PC-3 (cell line): ENCODE results near the gene RTP4. TPM values are rescaled to one million over a fixed set of nuclear protein-coding genes. Genes with fewer than 3 reads are reported as not detected.

Source experiments
- ATAC-seq: fragments of 200-7000 bp; cut with Tn5 transposase; 2 replicates; pipeline ENCODE4 v1.9.1; 2020; ENCODE audit warnings: mild to moderate bottlenecking, moderate library complexity
- BruUV-seq: library from RNA; stranded (reverse); fragments of 400-500 nt; replicated peaks from 2 replicates; lab custom pipeline; 2021; lab: Mats Ljungman, UMichigan
- CTCF ChIA-PET: fragments of 300-600 bp; sonication (Branson Sonifier 250); formaldehyde crosslinking; loops from one replicate; lab custom pipeline; 2022; ENCODE audit warnings: antibody characterized with exemption; lab: Charles Lee
- POLR2A ChIA-PET: fragments of 300-600 bp; sonication (Branson Sonifier 250); formaldehyde crosslinking; loops from one replicate; lab custom pipeline; 2022; ENCODE audit warnings: antibody characterized with exemption; ENCODE audit not compliant: unreplicated experiment; lab: Charles Lee
- DNase-seq: peaks from one replicate; pipeline ENCODE4 v3.0.0-alpha.2; 2015
- H2AFZ ChIP-seq: fragments of 300-600 bp; sonication (generic); 2 replicates; pipeline ENCODE4 v1.6.0; 2016; ENCODE audit warnings: antibody characterized with exemption, low read length
- H3F3A ChIP-seq: fragments of 300-600 bp; sonication (generic); one replicate; pipeline ENCODE4 v1.6.0; 2017; ENCODE audit warnings: antibody characterized with exemption, low read length, control low read depth, mild to moderate bottlenecking; ENCODE audit not compliant: unreplicated experiment
- H3K27ac ChIP-seq: fragments of 300-600 bp; sonication (generic); 2 replicates; pipeline ENCODE4 v1.5.1; 2016; ENCODE audit warnings: mild to moderate bottlenecking, low read length
- H3K27me3 ChIP-seq: fragments of 300-600 bp; sonication (generic); 2 replicates; pipeline ENCODE4 v1.6.1; 2016; ENCODE audit warnings: low read length, mixed read lengths
- H3K36me3 ChIP-seq: fragments of 300-600 bp; sonication (generic); 2 replicates; pipeline ENCODE4 v1.6.1; 2016; ENCODE audit warnings: low read depth, mixed run types, low read length, mixed read lengths
- H3K4me1 ChIP-seq: fragments of 300-600 bp; sonication (generic); 2 replicates; pipeline ENCODE4 v1.5.1; 2016; ENCODE audit warnings: low read length; ENCODE audit not compliant: insufficient read depth
- H3K4me2 ChIP-seq: fragments of 300-600 bp; sonication (generic); 2 replicates; pipeline ENCODE4 v1.6.0; 2016; ENCODE audit warnings: low read length
- H3K4me3 ChIP-seq: fragments of 300-600 bp; sonication (generic); 2 replicates; pipeline ENCODE4 v1.5.1; 2016; ENCODE audit warnings: mild to moderate bottlenecking, low read length, mixed read lengths
- H3K79me2 ChIP-seq: fragments of 300-600 bp; sonication (generic); 2 replicates; pipeline ENCODE4 v1.6.1; 2017; ENCODE audit warnings: low read length, mixed read lengths
- H3K9ac ChIP-seq: fragments of 300-600 bp; sonication (generic); 2 replicates; pipeline ENCODE4 v1.6.0; 2016; ENCODE audit warnings: mild to moderate bottlenecking, low read length
- H3K9me2 ChIP-seq: fragments of 300-600 bp; sonication (generic); replicated peaks from 2 replicates; pipeline ENCODE4 v1.6.1; 2016; ENCODE audit warnings: mixed run types, low read length, mixed read lengths
- H3K9me3 ChIP-seq: fragments of 300-600 bp; sonication (generic); 2 replicates; pipeline ENCODE4 v1.6.1; 2016; ENCODE audit warnings: low read length, mixed read lengths
- H4K20me1 ChIP-seq: fragments of 300-600 bp; sonication (generic); 2 replicates; pipeline ENCODE4 v1.6.1; 2016; ENCODE audit warnings: low read length, mixed read lengths
- CTCF ChIP-seq: fragments of 300-600 bp; sonication (generic); conservative IDR thresholded peaks from 2 replicates; pipeline ENCODE4 v1.5.1; 2017; ENCODE audit warnings: antibody characterized with exemption, low read depth, mild to moderate bottlenecking, low read length
- EZH2 ChIP-seq: fragments of 300-600 bp; sonication (generic); IDR thresholded peaks from one replicate; pipeline ENCODE4 v1.6.1; 2017; ENCODE audit warnings: antibody characterized with exemption, mild to moderate bottlenecking, low read length; ENCODE audit not compliant: unreplicated experiment
- EZH2phosphoT487 ChIP-seq: fragments of 300-600 bp; sonication (generic); IDR thresholded peaks from 2 replicates; pipeline ENCODE4 v1.6.1; 2018; ENCODE audit warnings: mild to moderate bottlenecking, antibody characterized with exemption, low read length, borderline replicate concordance
- intact Hi-C: fragments of 100-400 bp; cut with micrococcal nuclease; formaldehyde crosslinking; loops from 2 replicates; pipeline ENCODE4 v1.9.0; 2023
- total RNA-seq: library from RNA; depleted of rRNA; stranded (reverse); fragments of >200 nt; gene quantifications from 2 replicates; pipeline ENCODE4 v1.2.3, GENCODE V29; 2014

RTP4 gene
- total RNA-seq, 1 experiment from 2014 or later = 0.11 TPM

GRCh38 chr3:187367561-187368103, 553 bp upstream of the RTP4 start:
- no peaks in the 10 kb centered on the region for H4K20me1 ChIP-seq
- ChIA-PET CTCF (no interaction called here), POLR2A (no interaction called here)
- no peaks in the 10 kb centered on the region for H3K4me1 ChIP-seq
- H3K27me3 ChIP-seq = peaks cover 38% of the 10 kb centered on the region
- H2AFZ ChIP-seq = 0 out of 2 replicates have a peak overlapping the region, but pooled peaks have one; percentile 45
- no TSS peak for BruUV-seq
- no peak for TF ChIP-seq EZH2
- TF ChIP-seq EZH2phosphoT487 = no peak
- TF ChIP-seq CTCF = no peak
- H3F3A ChIP-seq = no peaks in the 10 kb centered on the region
- H3K4me2 ChIP-seq = 0 out of 2 replicates have a peak overlapping the region, but pooled peaks have one; percentile 52
- no peaks in the 10 kb centered on the region for H3K9me3 ChIP-seq
- H3K9me2 ChIP-seq = no peaks in the 10 kb centered on the region
- H3K4me3 ChIP-seq = no peak overlapping the region
- ATAC-seq (no peak), DNase-seq (no peak)
- no peaks in the 10 kb centered on the region for H3K36me3 ChIP-seq
- no peaks in the 10 kb centered on the region for H3K79me2 ChIP-seq
- no peak overlapping the region for H3K27ac ChIP-seq
- H3K9ac ChIP-seq = no peak overlapping the region
- intact Hi-C loops = no loop called here

GRCh38 chr3:187369089-187369447, 883 bp downstream of the RTP4 start:
- H3K9ac ChIP-seq = no peak overlapping the region
- no peak overlapping the region for H3K4me3 ChIP-seq
- no peaks in the 10 kb centered on the region for H3F3A ChIP-seq
- peaks cover 39% of the 10 kb centered on the region for H3K27me3 ChIP-seq
- ChIA-PET POLR2A (interaction anchor here (0.6 kb wide), 1 partner anchor 42 kb away, joined by 6 read pairs; no protein-coding TSS in a partner anchor), CTCF (no interaction called here)
- H2AFZ ChIP-seq = no peak overlapping the region
- no peak overlapping the region for H3K4me2 ChIP-seq
- no peaks in the 10 kb centered on the region for H4K20me1 ChIP-seq
- H3K9me3 ChIP-seq = no peaks in the 10 kb centered on the region
- DNase-seq (no peak), ATAC-seq (no peak)
- intact Hi-C loops = no loop called here
- BruUV-seq = no TSS peak
- no peaks in the 10 kb centered on the region for H3K4me1 ChIP-seq
- no peaks in the 10 kb centered on the region for H3K79me2 ChIP-seq
- H3K9me2 ChIP-seq = no peaks in the 10 kb centered on the region
- H3K36me3 ChIP-seq = no peaks in the 10 kb centered on the region
- TF ChIP-seq EZH2 = no peak
- no peak for TF ChIP-seq EZH2phosphoT487
- no peak for TF ChIP-seq CTCF
- H3K27ac ChIP-seq = no peak overlapping the region

GRCh38 chr3:187370051-187370450, 1.9 kb downstream of the RTP4 start:
- H4K20me1 ChIP-seq = no peaks in the 10 kb centered on the region
- H3K27me3 ChIP-seq = peaks cover 33% of the 10 kb centered on the region
- H3K9me2 ChIP-seq = no peaks in the 10 kb centered on the region
- no peak overlapping the region for H3K27ac ChIP-seq
- no peak overlapping the region for H2AFZ ChIP-seq
- DNase-seq (no peak), ATAC-seq (no peak)
- H3K4me1 ChIP-seq = no peaks in the 10 kb centered on the region
- H3K79me2 ChIP-seq = no peaks in the 10 kb centered on the region
- H3K4me3 ChIP-seq = no peak overlapping the region
- no peaks in the 10 kb centered on the region for H3K9me3 ChIP-seq
- no peaks in the 10 kb centered on the region for H3F3A ChIP-seq
- intact Hi-C loops = no loop called here
- ChIA-PET POLR2A (no interaction called here), CTCF (no interaction called here)
- no peak overlapping the region for H3K4me2 ChIP-seq
- no TSS peak for BruUV-seq
- no peak overlapping the region for H3K9ac ChIP-seq
- H3K36me3 ChIP-seq = no peaks in the 10 kb centered on the region
- TF ChIP-seq EZH2phosphoT487 (no peak), CTCF (no peak), EZH2 (no peak)
